ENCODE data around the gene MYO3B. TPM values are rescaled to one million over a fixed set of nuclear protein-coding genes. Genes with fewer than 3 reads are reported as not detected.
"Not testable (repeated sequence)": the region's sequence is repeated elsewhere in the genome, so short reads cannot be mapped to it uniquely, and the experiment has no call there.

Gene MYO3B
- total RNA-seq, 1 experiment from 2014 or later = 0.63 TPM

GRCh38 chr2:170345607-170346006 lies 167.7 kb downstream of the MYO3B start:
- no peaks in the 10 kb centered on the region for H3K79me1 ChIP-seq (ENCODE audit: insufficient read depth, low read depth, low read length, poor library complexity, severe bottlenecking)
- no peaks in the 10 kb centered on the region for H3K9me3 ChIP-seq (ENCODE audit: control insufficient read depth, low read depth, low read length)
- H4K20me1 ChIP-seq (ENCODE audit: control insufficient read depth, insufficient read depth, insufficient read length) = no peaks in the 10 kb centered on the region
- H2BK15ac ChIP-seq (ENCODE audit: low read depth, low read length) = no peak overlapping the region
- H2BK5ac ChIP-seq (ENCODE audit: insufficient read length, low read length) = no peak overlapping the region
- H3K4me1 ChIP-seq (ENCODE audit: insufficient read depth, low read length) = peaks cover 6% of the 10 kb centered on the region; the same call in 1 of the 2 replicates
- H2AK5ac ChIP-seq (ENCODE audit: insufficient read length, low read length) = no peak overlapping the region
- no peaks in the 10 kb centered on the region for H3K79me2 ChIP-seq (ENCODE audit: insufficient read depth, low read length)
- no peaks in the 10 kb centered on the region for H3K27me3 ChIP-seq (ENCODE audit: insufficient read depth, low read length)
- H3K4me1 Mint-ChIP-seq = peaks cover 9 to 18% of the 10 kb centered on the region in 2 experiments
- no peak overlapping the region for H3K4me2 ChIP-seq (ENCODE audit: insufficient read depth, insufficient read length, low read length)
- no peak overlapping the region for H3K9ac ChIP-seq (ENCODE audit: extremely low read depth, insufficient read length, low read length)
- no peaks in the 10 kb centered on the region for H3K23me2 ChIP-seq (ENCODE audit: insufficient read length, low read depth, low read length, poor library complexity, severe bottlenecking)
- H4K8ac ChIP-seq (replicated peaks; ENCODE audit: insufficient read length, low read depth, low read length) = no peak overlapping the region
- H2BK20ac ChIP-seq (ENCODE audit: low read depth, low read length, poor library complexity, severe bottlenecking) = no peak overlapping the region
- no peak overlapping the region for H3K4ac ChIP-seq (ENCODE audit: low read depth, low read length)
- WGBS (ENCODE audit: extremely low coverage, insufficient read length, low lambda C conversion rate) = no CpG with 5 or more reads among the region's 2 CpGs
- H4K91ac ChIP-seq (ENCODE audit: insufficient read length, low read depth, low read length) = no peak overlapping the region
- no peak overlapping the region for H3K56ac ChIP-seq (ENCODE audit: insufficient read length, low read depth, low read length)
- no peak overlapping the region for H3K23ac ChIP-seq (ENCODE audit: insufficient read length, low read depth, low read length)
- H2AFZ ChIP-seq (ENCODE audit: low read length) = no peak overlapping the region
- H3K9me3 Mint-ChIP-seq = no peaks in the 10 kb centered on the region
- no peak overlapping the region for H4K5ac ChIP-seq (ENCODE audit: insufficient read length, low read depth, low read length)
- H3K27ac Mint-ChIP-seq = no peak overlapping the region
- no peak overlapping the region for H3K27ac ChIP-seq (ENCODE audit: insufficient read length, low read depth, low read length)
- no peaks in the 10 kb centered on the region; the same call in 1 of the 2 replicates for H3K27me3 Mint-ChIP-seq (ENCODE audit: low read depth)
- no peak overlapping the region for H3T11ph ChIP-seq (ENCODE audit: low read length)
- TF ChIP-seq CTCF (conservative IDR thresholded peaks at IDR 0.05) = no peak
- no peaks in the 10 kb centered on the region for H3K36me3 Mint-ChIP-seq (ENCODE audit: insufficient read depth in 1 of 3, low read depth in 3 of 3)
- H2BK12ac ChIP-seq (ENCODE audit: insufficient read length, low read depth, low read length) = no peak overlapping the region
- no peak overlapping the region for H3K4me3 Mint-ChIP-seq
- no peak overlapping the region for H2BK120ac ChIP-seq (ENCODE audit: low read depth, low read length, poor library complexity, severe bottlenecking)
- H3K14ac ChIP-seq (ENCODE audit: insufficient read depth, low read length) = no peak overlapping the region
- no peak overlapping the region for H3K18ac ChIP-seq (ENCODE audit: insufficient read length, low read depth, low read length)
- no peak for DNase-seq

- H3K36me3 Mint-ChIP-seq (ENCODE audit: insufficient read depth in 1 of 3, low read depth in 3 of 3); H3K79me1 ChIP-seq (ENCODE audit: insufficient read depth, low read depth, low read length, poor library complexity, severe bottlenecking); H3K4me1 ChIP-seq (ENCODE audit: insufficient read depth, low read length); H4K20me1 ChIP-seq (ENCODE audit: control insufficient read depth, insufficient read depth, insufficient read length); H3K4me2 ChIP-seq (ENCODE audit: insufficient read depth, insufficient read length, low read length); H2BK20ac ChIP-seq (ENCODE audit: low read depth, low read length, poor library complexity, severe bottlenecking); H3K27ac ChIP-seq (ENCODE audit: insufficient read length, low read depth, low read length); H3K56ac ChIP-seq (ENCODE audit: insufficient read length, low read depth, low read length); H3K18ac ChIP-seq (ENCODE audit: insufficient read length, low read depth, low read length); H2BK120ac ChIP-seq (ENCODE audit: low read depth, low read length, poor library complexity, severe bottlenecking); H2AFZ ChIP-seq (ENCODE audit: low read length); H3K27me3 ChIP-seq (ENCODE audit: insufficient read depth, low read length); H3K9me3 ChIP-seq (ENCODE audit: control insufficient read depth, low read depth, low read length); H3K79me2 ChIP-seq (ENCODE audit: insufficient read depth, low read length); H3K14ac ChIP-seq (ENCODE audit: insufficient read depth, low read length); H3K4ac ChIP-seq (ENCODE audit: low read depth, low read length); H3K27ac Mint-ChIP-seq; H3K9me3 Mint-ChIP-seq; H3K23me2 ChIP-seq (ENCODE audit: insufficient read length, low read depth, low read length, poor library complexity, severe bottlenecking); H4K8ac ChIP-seq (replicated peaks; ENCODE audit: insufficient read length, low read depth, low read length); H2BK15ac ChIP-seq (ENCODE audit: low read depth, low read length); H3K4me3 Mint-ChIP-seq; DNase-seq; H3T11ph ChIP-seq (ENCODE audit: low read length); H4K5ac ChIP-seq (ENCODE audit: insufficient read length, low read depth, low read length); H2BK5ac ChIP-seq (ENCODE audit: insufficient read length, low read length); H3K27me3 Mint-ChIP-seq (ENCODE audit: low read depth); H3K9ac ChIP-seq (ENCODE audit: extremely low read depth, insufficient read length, low read length); H3K23ac ChIP-seq (ENCODE audit: insufficient read length, low read depth, low read length); H2BK12ac ChIP-seq (ENCODE audit: insufficient read length, low read depth, low read length); H2AK5ac ChIP-seq (ENCODE audit: insufficient read length, low read length); H4K91ac ChIP-seq (ENCODE audit: insufficient read length, low read depth, low read length): not testable (repeated sequence)
- WGBS (ENCODE audit: extremely low coverage, insufficient read length, low lambda C conversion rate) = no CpG with 5 or more reads among the region's 5 CpGs
- peaks cover 21 to 23% of the 10 kb centered on the region in 2 experiments for H3K4me1 Mint-ChIP-seq
Observed at GRCh38 chr2:170349269-170349668, 171.3 kb downstream of the MYO3B start.

Measured in H9 (cell line).